ENCODE measurements around the gene ZBTB7C. TPM values are rescaled to one million over a fixed set of nuclear protein-coding genes. Genes with fewer than 3 reads are reported as not detected.

Gene ZBTB7C
- total and polyA plus RNA-seq, 9 of the 15 experiments (the other 6 are each of a cell fraction or from before 2014, with no cell fraction given): not detected

DNA sequence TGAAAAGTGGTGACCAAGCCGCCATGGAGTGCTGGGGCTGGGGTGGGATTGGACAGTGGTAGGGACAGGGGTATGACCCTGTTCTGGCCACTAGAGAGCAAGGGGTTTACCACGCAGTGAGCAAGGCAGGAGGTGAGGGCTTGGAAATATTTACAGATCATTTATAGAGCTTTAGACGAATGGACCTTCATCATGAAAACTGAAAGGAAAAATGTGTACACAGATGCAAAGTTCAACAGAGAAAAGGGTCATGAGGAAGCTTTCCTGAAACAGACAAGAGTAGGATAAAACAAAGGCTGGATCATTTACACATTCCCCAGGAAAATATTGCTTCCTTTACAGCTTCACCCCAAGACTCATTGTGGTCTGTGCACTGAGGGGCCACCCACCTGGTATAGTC, 348.2 kb downstream of the ZBTB7C start:
- Histone ChIP-seq H2AFZ (ENCODE audit: low read depth, low read length) (no peak overlapping the region), H3K79me2 (ENCODE audit: control insufficient read depth, insufficient read depth, low read length) (no peaks in the 10 kb centered on the region), H3K4me3 (no peak overlapping the region), H3K9me3 (replicated peaks; ENCODE audit: control insufficient read depth, insufficient read depth, low read depth, low read length) (no peaks in the 10 kb centered on the region), H4K20me1 (replicated peaks; ENCODE audit: control insufficient read depth, insufficient read depth, low read length) (no peaks in the 10 kb centered on the region), H3K4me2 (ENCODE audit: insufficient read depth, low read length) (no peak overlapping the region), H3K9me1 (ENCODE audit: control insufficient read depth, insufficient read depth, low read length) (no peaks in the 10 kb centered on the region), H3K9ac (ENCODE audit: insufficient read depth in 1 of 2, low read depth in 2 of 2, low read length in 2 of 2) (no peak overlapping the region), H3K27me3 (ENCODE audit: control insufficient read depth in 2 of 2, insufficient read depth in 2 of 2, low read length in 2 of 2) (peaks cover 2 to 27% of the 10 kb centered on the region in 2 experiments; a peak in 3 of 5 replicates), H3K4me1 (replicated peaks in 1 of 2; ENCODE audit: control insufficient read depth in 2 of 2, insufficient read depth in 2 of 2, low read length in 2 of 2) (no peaks in the 10 kb centered on the region), H3K36me3 (ENCODE audit: control insufficient read depth, insufficient read depth, low read length) (no peaks in the 10 kb centered on the region), H3K27ac (ENCODE audit: extremely low read depth, low read depth, low read length) (no peak overlapping the region)
- ATAC-seq: no peak
- 0% methylated on average over 2 of the region's 3 CpGs for WGBS (ENCODE audit: insufficient coverage, low coverage, missing lambda C conversion rate)
- TF ChIP-seq RBM22 (IDR thresholded peaks at IDR 0.05; ENCODE audit: low read depth, low read length, poor library complexity, severe bottlenecking) (no peak), HMG20B (CRISPR knock-in tag; IDR thresholded peaks at IDR 0.05) (no peak), ZNF12 (CRISPR knock-in tag; IDR thresholded peaks at IDR 0.05) (no peak), NELFE (IDR thresholded peaks at IDR 0.05; ENCODE audit: insufficient read depth, insufficient read length) (no peak), OTX1 (CRISPR knock-in tag; IDR thresholded peaks at IDR 0.05) (no peak), DNMT1 (IDR thresholded peaks at IDR 0.05) (no peak)
- TF ChIP-seq, protein P1, sequence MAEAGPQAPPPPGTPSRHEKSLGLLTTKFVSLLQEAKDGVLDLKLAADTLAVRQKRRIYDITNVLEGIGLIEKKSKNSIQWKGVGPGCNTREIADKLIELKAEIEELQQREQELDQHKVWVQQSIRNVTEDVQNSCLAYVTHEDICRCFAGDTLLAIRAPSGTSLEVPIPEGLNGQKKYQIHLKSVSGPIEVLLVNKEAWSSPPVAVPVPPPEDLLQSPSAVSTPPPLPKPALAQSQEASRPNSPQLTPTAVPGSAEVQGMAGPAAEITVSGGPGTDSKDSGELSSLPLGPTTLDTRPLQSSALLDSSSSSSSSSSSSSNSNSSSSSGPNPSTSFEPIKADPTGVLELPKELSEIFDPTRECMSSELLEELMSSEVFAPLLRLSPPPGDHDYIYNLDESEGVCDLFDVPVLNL (CRISPR knock-in tag; IDR thresholded peaks at IDR 0.05; ENCODE audit: low read depth): no peak
- intact Hi-C loops (cut with micrococcal nuclease): no loop called here
- POLR2A ChIA-PET: interaction anchor here (0.6 kb wide), 1 partner anchor 17 kb away, joined by 3 read pairs; no protein-coding TSS in a partner anchor
- CTCF ChIA-PET (ENCODE audit: low intra/inter-chr PET ratio): no interaction called here
- FAIRE-seq: no peak
- no TSS peak for BruUV-seq (replicated peaks)
- in situ Hi-C loops (cut with MboI): no loop called here
- no peak for DNase-seq (ENCODE audit: extremely low read depth in 1 of 4, low spot score in 3 of 4)

Data from K562 (cell line).